Measurements from ENCODE around the gene RNF135.
"Not testable (repeated sequence)": the region's sequence is repeated elsewhere in the genome, so short reads cannot be mapped to it uniquely, and the experiment has no call there.

RNF135 gene

DNA sequence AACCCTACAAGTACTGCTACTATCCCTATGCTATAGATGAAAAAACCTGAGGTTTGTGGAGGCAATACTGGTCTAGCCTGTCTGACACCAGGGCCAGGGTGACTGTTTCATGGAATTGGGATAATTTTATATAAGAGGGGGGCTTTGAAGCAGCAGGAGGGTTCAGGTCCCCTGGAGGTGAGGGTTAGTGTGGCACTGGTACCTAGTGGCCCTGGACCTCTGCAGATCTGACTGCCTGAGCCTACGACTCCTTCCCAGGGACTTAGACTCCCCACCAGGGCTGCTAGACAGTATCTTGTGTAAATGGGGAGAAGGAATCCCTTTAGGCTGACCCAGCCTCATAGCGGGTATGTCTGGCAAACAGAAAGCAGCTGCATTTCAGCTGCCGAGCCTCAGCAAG, 42.3 kb upstream of the RNF135 start:
- DNase-seq (ENCODE audit: insufficient read length, low spot score) (no peak), FAIRE-seq (no peak)
- TF ChIP-seq, protein P1, sequence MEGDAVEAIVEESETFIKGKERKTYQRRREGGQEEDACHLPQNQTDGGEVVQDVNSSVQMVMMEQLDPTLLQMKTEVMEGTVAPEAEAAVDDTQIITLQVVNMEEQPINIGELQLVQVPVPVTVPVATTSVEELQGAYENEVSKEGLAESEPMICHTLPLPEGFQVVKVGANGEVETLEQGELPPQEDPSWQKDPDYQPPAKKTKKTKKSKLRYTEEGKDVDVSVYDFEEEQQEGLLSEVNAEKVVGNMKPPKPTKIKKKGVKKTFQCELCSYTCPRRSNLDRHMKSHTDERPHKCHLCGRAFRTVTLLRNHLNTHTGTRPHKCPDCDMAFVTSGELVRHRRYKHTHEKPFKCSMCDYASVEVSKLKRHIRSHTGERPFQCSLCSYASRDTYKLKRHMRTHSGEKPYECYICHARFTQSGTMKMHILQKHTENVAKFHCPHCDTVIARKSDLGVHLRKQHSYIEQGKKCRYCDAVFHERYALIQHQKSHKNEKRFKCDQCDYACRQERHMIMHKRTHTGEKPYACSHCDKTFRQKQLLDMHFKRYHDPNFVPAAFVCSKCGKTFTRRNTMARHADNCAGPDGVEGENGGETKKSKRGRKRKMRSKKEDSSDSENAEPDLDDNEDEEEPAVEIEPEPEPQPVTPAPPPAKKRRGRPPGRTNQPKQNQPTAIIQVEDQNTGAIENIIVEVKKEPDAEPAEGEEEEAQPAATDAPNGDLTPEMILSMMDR (IDR thresholded peaks at IDR 0.05; ENCODE audit: insufficient read depth, missing control alignments), result no peak

GRCh38 chr17:30929081-30929633, 41.7 kb upstream of the RNF135 start:
- TF ChIP-seq, protein P1 (IDR thresholded peaks at IDR 0.05; ENCODE audit: insufficient read depth, missing control alignments), result no peak
- FAIRE-seq, result no peak
- no peak for DNase-seq (ENCODE audit: insufficient read length, low spot score)

GRCh38 chr17:30929861-30930260, 41.0 kb upstream of the RNF135 start:
- DNase-seq (ENCODE audit: insufficient read length, low spot score); FAIRE-seq: not testable (repeated sequence)

- no peak for DNase-seq (ENCODE audit: insufficient read length, low spot score)
- TF ChIP-seq, protein P1 (IDR thresholded peaks at IDR 0.05; ENCODE audit: insufficient read depth, missing control alignments), result no peak
- FAIRE-seq, result no peak
These were observed 40.3 kb upstream of the RNF135 start for GRCh38 chr17:30930495-30930894.

- DNase-seq (ENCODE audit: insufficient read length, low spot score); FAIRE-seq: not testable (repeated sequence)
These were observed 39.3 kb upstream of the RNF135 start for GRCh38 chr17:30931582-30931981.

GRCh38 chr17:30933966-30934365, 36.9 kb upstream of the RNF135 start:
- no peak for FAIRE-seq
- DNase-seq (ENCODE audit: insufficient read length, low spot score), result no peak
- TF ChIP-seq, protein P1 (IDR thresholded peaks at IDR 0.05; ENCODE audit: insufficient read depth, missing control alignments), result no peak

- no peak for FAIRE-seq
- DNase-seq (ENCODE audit: insufficient read length, low spot score), result no peak
- TF ChIP-seq, protein P1 (IDR thresholded peaks at IDR 0.05; ENCODE audit: insufficient read depth, missing control alignments), result no peak
These were observed 31.7 kb upstream of the RNF135 start for GRCh38 chr17:30939051-30939689.

DNA sequence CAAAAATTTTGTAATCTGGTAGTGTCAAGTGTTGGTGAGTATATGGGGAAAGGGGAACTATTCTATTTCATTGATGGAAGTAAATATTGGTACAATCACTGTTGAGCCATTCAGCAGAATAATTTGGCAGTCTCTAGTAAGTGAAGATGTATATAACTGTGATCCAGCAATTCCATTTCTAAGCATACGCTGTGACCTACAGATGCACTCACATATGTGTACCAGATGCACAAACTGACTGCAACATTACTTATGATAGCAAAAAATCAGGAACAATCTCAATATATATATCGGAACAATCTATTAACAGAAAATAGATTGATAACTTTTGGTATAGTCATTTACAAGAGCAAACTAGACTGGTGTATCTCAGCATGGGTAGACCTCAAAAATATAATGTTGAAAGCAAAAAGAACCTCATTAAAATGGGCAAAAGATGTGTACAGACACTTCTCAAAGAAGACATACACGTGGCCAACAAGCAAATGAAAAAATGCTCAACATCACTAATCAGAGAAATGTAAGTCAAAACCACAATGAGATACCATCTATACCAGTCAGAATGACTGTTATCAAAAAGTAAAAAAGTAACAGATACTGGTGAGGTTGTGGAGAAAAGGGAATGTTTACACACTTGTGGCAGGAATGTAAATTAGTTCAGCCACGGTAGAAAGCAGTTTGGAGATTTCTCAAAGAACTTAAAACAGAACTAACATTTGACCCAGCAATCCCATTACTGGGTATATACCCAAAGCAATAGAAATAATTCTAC, 28.3 kb upstream of the RNF135 start:
- TF ChIP-seq, protein P1 (IDR thresholded peaks at IDR 0.05; ENCODE audit: insufficient read depth, missing control alignments), result no peak
- FAIRE-seq (no peak), DNase-seq (ENCODE audit: insufficient read length, low spot score) (no peak)

All from D721Med (cell line).